ENCODE results near the gene MTMR6. TPM values are rescaled to one million over a fixed set of nuclear protein-coding genes. Genes with fewer than 3 reads are reported as not detected.
A peak's percentile ranks its signal among the peaks of the same experiment; 100 is the strongest.

MTMR6 gene
- total RNA-seq, 6 experiments from 2014 or later: 23.5 to 31.0 (median 28.4) TPM

GRCh38 chr13:25222740-25223139 lies 64.5 kb downstream of the MTMR6 start:
- no peak overlapping the region for H3K27ac Mint-ChIP-seq
- TF ChIP-seq, protein P1, sequence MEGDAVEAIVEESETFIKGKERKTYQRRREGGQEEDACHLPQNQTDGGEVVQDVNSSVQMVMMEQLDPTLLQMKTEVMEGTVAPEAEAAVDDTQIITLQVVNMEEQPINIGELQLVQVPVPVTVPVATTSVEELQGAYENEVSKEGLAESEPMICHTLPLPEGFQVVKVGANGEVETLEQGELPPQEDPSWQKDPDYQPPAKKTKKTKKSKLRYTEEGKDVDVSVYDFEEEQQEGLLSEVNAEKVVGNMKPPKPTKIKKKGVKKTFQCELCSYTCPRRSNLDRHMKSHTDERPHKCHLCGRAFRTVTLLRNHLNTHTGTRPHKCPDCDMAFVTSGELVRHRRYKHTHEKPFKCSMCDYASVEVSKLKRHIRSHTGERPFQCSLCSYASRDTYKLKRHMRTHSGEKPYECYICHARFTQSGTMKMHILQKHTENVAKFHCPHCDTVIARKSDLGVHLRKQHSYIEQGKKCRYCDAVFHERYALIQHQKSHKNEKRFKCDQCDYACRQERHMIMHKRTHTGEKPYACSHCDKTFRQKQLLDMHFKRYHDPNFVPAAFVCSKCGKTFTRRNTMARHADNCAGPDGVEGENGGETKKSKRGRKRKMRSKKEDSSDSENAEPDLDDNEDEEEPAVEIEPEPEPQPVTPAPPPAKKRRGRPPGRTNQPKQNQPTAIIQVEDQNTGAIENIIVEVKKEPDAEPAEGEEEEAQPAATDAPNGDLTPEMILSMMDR (IDR thresholded peaks at IDR 0.05): no peak
- peaks cover under 1% of the 10 kb centered on the region; the same call in 1 of the 2 replicates for H3K4me1 Mint-ChIP-seq (ENCODE audit: low read depth)
- no peak overlapping the region for H3K4me3 Mint-ChIP-seq
- no peaks in the 10 kb centered on the region for H3K36me3 Mint-ChIP-seq (ENCODE audit: low read depth)
- no peaks in the 10 kb centered on the region for H3K9me3 Mint-ChIP-seq
- DNase-seq: no peak
- H3K27me3 Mint-ChIP-seq (ENCODE audit: insufficient read depth): peaks cover 14% of the 10 kb centered on the region

GRCh38 chr13:25218019-25218418 lies 69.3 kb downstream of the MTMR6 start:
- DNase-seq: no peak
- Mint-ChIP-seq H3K36me3 (ENCODE audit: low read depth) (no peaks in the 10 kb centered on the region), H3K4me3 (no peak overlapping the region), H3K9me3 (no peaks in the 10 kb centered on the region), H3K4me1 (ENCODE audit: low read depth) (peaks cover 31% of the 10 kb centered on the region), H3K27ac (no peak overlapping the region), H3K27me3 (ENCODE audit: insufficient read depth) (peaks cover 10% of the 10 kb centered on the region; the same call in 1 of the 2 replicates)
- TF ChIP-seq, protein P1 (IDR thresholded peaks at IDR 0.05): no peak

DNA sequence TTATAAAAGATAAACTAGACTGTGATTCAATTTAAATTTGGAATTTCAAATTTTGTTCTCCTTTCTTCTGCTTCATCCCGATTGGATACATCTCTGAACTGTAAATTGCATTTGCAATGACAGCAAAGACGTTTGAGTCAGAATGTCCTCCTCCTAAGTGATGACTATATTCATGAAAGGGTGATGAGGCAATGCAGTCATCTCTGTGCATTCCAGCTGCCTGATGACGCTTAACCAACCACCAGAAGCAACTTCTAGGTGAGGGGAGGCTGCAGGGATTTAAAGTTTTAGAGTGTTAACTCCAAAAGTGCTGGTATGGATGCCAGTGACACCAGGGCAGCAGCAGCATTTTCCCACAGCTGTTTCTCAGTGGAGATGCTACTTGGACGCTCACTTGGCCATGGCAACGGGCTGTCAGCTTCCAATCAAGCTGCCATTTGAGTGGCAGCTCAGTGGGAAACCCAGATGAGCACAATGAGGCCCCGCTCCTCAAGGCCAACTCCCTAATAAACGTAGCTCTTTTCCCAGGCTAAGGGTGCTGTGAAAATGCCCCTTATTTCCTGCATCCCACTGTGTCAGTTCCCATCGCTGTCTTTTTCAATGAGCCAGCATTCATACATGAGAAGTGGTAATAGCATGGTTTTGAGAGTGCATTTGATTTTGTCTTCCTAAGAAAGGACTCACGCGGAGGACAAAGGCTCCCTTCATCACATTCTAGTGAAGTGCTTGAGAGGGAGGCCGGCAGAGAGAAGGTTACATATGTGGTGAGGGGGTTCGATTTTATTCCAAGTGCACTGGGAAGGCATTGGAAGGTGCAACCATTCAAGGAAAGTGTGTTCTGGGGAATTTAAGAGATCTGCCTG lies 70.0 kb downstream of the MTMR6 start:
- no peaks in the 10 kb centered on the region for H3K36me3 Mint-ChIP-seq (ENCODE audit: low read depth)
- peaks cover 31% of the 10 kb centered on the region for H3K4me1 Mint-ChIP-seq (ENCODE audit: low read depth)
- no peak overlapping the region for H3K4me3 Mint-ChIP-seq
- no peak overlapping the region for H3K27ac Mint-ChIP-seq
- H3K27me3 Mint-ChIP-seq (ENCODE audit: insufficient read depth): peaks cover 7% of the 10 kb centered on the region; the same call in 1 of the 2 replicates
- peak; percentile 63 for DNase-seq
- TF ChIP-seq, protein P1 (IDR thresholded peaks at IDR 0.05): no peak
- no peaks in the 10 kb centered on the region for H3K9me3 Mint-ChIP-seq

DNA sequence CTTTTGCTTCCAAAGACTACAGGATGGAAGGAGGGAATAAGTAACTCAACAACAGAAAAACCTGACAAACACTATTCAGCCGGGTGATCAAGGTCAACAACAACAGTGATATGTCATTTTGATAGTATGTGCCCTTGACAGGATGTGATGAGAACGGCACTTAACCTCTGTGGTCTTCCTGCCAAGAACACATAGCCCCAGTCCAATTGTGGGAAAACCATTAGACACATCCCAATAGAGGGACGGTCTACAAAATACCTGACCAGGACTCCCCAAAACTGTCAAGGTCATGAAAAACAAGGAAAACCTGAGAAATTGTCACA lies 72.1 kb downstream of the MTMR6 start:
- Mint-ChIP-seq H3K27ac (no peak overlapping the region), H3K4me1 (ENCODE audit: low read depth) (peaks cover 31% of the 10 kb centered on the region), H3K9me3 (no peaks in the 10 kb centered on the region), H3K36me3 (ENCODE audit: low read depth) (no peaks in the 10 kb centered on the region), H3K27me3 (ENCODE audit: insufficient read depth) (peaks cover 10% of the 10 kb centered on the region), H3K4me3 (peak overlapping the region; percentile 8; the same call in 1 of the 2 replicates)
- TF ChIP-seq, protein P1 (IDR thresholded peaks at IDR 0.05): no peak
- no peak for DNase-seq

GRCh38 chr13:25214491-25215252 lies 72.6 kb downstream of the MTMR6 start:
- H3K9me3 Mint-ChIP-seq: no peaks in the 10 kb centered on the region
- peak; percentile 35 for DNase-seq
- H3K27me3 Mint-ChIP-seq (ENCODE audit: insufficient read depth): peaks cover 7% of the 10 kb centered on the region
- H3K4me1 Mint-ChIP-seq (ENCODE audit: low read depth): peaks cover 31% of the 10 kb centered on the region
- TF ChIP-seq, protein P1 (IDR thresholded peaks at IDR 0.05): peak; percentile 20; the same call in 1 of the 2 replicates
- H3K4me3 Mint-ChIP-seq: peak overlapping the region; percentile 8; the same call in 1 of the 2 replicates
- no peaks in the 10 kb centered on the region for H3K36me3 Mint-ChIP-seq (ENCODE audit: low read depth)
- peak overlapping the region; percentile 16; the same call in 1 of the 2 replicates for H3K27ac Mint-ChIP-seq
